Cerebellar cortex (tissue), 1 donor: ENCODE data around the gene ABLIM3.

Source experiments
- DNase-seq: peaks from one replicate; pipeline ENCODE4 v3.0.0-alpha.2; 2015; ENCODE audit warnings: low spot score

ABLIM3 gene

GRCh38 chr5:149309354-149309753 is 168.1 kb downstream of the ABLIM3 start:
- DNase-seq = no peak
